ENCODE data around the gene ZFYVE1. TPM values are rescaled to one million over a fixed set of nuclear protein-coding genes. Genes with fewer than 3 reads are reported as not detected.
A peak's percentile ranks its signal among the peaks of the same experiment; 100 is the strongest.

Gene ZFYVE1
- total RNA-seq, 2 experiments from 2014 or later: 12.5 to 12.9 TPM

GRCh38 chr14:72998252-72998903 lies 28.5 kb downstream of the ZFYVE1 start:
- ChIA-PET POLR2A (no interaction called here), CTCF (interaction anchor here (0.7 to 1.5 kb wide), 2 partner anchors 49 to 705 kb away, joined by 3 read pairs; no protein-coding TSS in a partner anchor)
- DNase-seq: no peak
- H3K27ac Mint-ChIP-seq: no peak overlapping the region
- no peaks in the 10 kb centered on the region for H3K27me3 Mint-ChIP-seq
- H3K4me1 Mint-ChIP-seq: peaks cover 3% of the 10 kb centered on the region
- H3K4me3 Mint-ChIP-seq: no peak overlapping the region
- H3K9me3 Mint-ChIP-seq: no peaks in the 10 kb centered on the region
- H3K36me3 Mint-ChIP-seq (ENCODE audit: low read depth): peaks cover 24% of the 10 kb centered on the region

DNA sequence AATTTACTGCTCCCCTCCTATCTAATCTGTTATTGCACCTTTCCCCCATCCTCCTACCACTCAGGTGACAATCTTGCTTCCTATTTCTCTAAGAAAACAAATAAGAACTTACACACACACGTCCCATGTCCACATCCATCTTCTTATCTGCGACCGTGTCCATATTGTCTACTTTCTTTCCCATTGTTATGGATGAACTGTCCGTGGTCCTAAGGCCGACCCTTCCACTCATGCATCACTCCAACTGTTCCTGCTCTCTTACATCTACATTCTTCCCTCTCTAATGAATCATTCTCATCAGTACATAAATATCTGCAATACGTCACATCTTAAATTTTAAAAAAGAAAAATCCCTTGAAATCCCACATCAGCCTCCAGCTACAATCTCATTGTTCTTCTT lies 30.0 kb downstream of the ZFYVE1 start:
- POLR2A ChIA-PET: no interaction called here
- no peak overlapping the region for H3K27ac Mint-ChIP-seq
- H3K4me1 Mint-ChIP-seq: peaks cover 2% of the 10 kb centered on the region
- CTCF ChIA-PET: interaction anchor here (1.3 kb wide), 1 partner anchor 483 kb away, joined by 3 read pairs; no protein-coding TSS in a partner anchor
- peaks cover 24% of the 10 kb centered on the region for H3K36me3 Mint-ChIP-seq (ENCODE audit: low read depth)
- H3K4me3 Mint-ChIP-seq: no peak overlapping the region
- DNase-seq: no peak
- no peaks in the 10 kb centered on the region for H3K27me3 Mint-ChIP-seq
- no peaks in the 10 kb centered on the region for H3K9me3 Mint-ChIP-seq

DNA sequence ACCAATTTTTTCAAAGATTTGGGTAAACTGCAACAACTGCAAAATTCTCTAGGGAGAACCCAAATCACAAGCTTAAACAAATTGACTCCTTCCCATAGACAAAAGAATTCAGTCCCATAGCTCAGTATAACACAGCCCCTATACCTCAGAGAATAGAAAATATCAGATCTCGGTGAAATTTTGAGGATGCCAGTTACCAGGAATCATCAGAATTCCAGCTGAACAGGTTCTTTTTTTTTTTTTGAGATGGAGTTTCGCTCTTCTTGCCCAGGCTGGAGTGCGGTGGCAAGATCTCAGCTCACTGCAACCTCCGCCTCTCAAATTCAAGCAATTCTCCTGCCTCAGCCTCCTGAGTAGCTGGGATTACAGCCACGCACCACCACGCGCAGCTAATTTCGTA lies 36.7 kb downstream of the ZFYVE1 start:
- POLR2A ChIA-PET: no interaction called here
- H3K36me3 Mint-ChIP-seq (ENCODE audit: low read depth): peaks cover 12% of the 10 kb centered on the region
- CTCF ChIA-PET: interaction anchor here (0.9 to 1.6 kb wide), 2 partner anchors 15 to 42 kb away, joined by 3 to 5 read pairs; no protein-coding TSS in a partner anchor
- no peaks in the 10 kb centered on the region for H3K27me3 Mint-ChIP-seq
- H3K4me1 Mint-ChIP-seq: no peaks in the 10 kb centered on the region
- H3K27ac Mint-ChIP-seq: no peak overlapping the region
- no peak for DNase-seq
- no peaks in the 10 kb centered on the region for H3K9me3 Mint-ChIP-seq
- H3K4me3 Mint-ChIP-seq: no peak overlapping the region

- DNase-seq: no peak
- H3K9me3 Mint-ChIP-seq: no peaks in the 10 kb centered on the region
- no peaks in the 10 kb centered on the region for H3K27me3 Mint-ChIP-seq
- H3K36me3 Mint-ChIP-seq (ENCODE audit: low read depth): peaks cover 29% of the 10 kb centered on the region
- ChIA-PET POLR2A (no interaction called here), CTCF (interaction anchor here (0.7 to 1.2 kb wide), 2 partner anchors 12 to 584 kb away, joined by 3 to 4 read pairs; no protein-coding TSS in a partner anchor)
- H3K4me1 Mint-ChIP-seq: no peaks in the 10 kb centered on the region
- H3K4me3 Mint-ChIP-seq: no peak overlapping the region
- no peak overlapping the region for H3K27ac Mint-ChIP-seq
Measured at GRCh38 chr14:72986857-72987256, 40.0 kb downstream of the ZFYVE1 start.

- ChIA-PET CTCF (interaction anchor here (0.7 kb wide), 1 partner anchor 585 kb away, joined by 4 read pairs; no protein-coding TSS in a partner anchor), POLR2A (no interaction called here)
- no peaks in the 10 kb centered on the region for H3K4me1 Mint-ChIP-seq
- no peaks in the 10 kb centered on the region for H3K9me3 Mint-ChIP-seq
- no peaks in the 10 kb centered on the region for H3K27me3 Mint-ChIP-seq
- H3K36me3 Mint-ChIP-seq (ENCODE audit: low read depth): peaks cover 29% of the 10 kb centered on the region
- no peak overlapping the region for H3K27ac Mint-ChIP-seq
- no peak for DNase-seq
- H3K4me3 Mint-ChIP-seq: no peak overlapping the region
Measured at GRCh38 chr14:72986214-72986613, 40.7 kb downstream of the ZFYVE1 start.

- Mint-ChIP-seq H3K4me1 (no peaks in the 10 kb centered on the region), H3K4me3 (no peak overlapping the region), H3K27ac (no peak overlapping the region), H3K27me3 (no peaks in the 10 kb centered on the region), H3K9me3 (no peaks in the 10 kb centered on the region), H3K36me3 (ENCODE audit: low read depth) (peaks cover 22% of the 10 kb centered on the region)
- POLR2A ChIA-PET: no interaction called here
- CTCF ChIA-PET: interaction anchor here (0.5 to 0.6 kb wide), 5 partner anchors 132 to 1448 kb away, joined by 3 to 4 read pairs (median 4); no protein-coding TSS in a partner anchor
- DNase-seq: no peak
Measured at GRCh38 chr14:72982146-72982708, 44.7 kb downstream of the ZFYVE1 start.

DNA sequence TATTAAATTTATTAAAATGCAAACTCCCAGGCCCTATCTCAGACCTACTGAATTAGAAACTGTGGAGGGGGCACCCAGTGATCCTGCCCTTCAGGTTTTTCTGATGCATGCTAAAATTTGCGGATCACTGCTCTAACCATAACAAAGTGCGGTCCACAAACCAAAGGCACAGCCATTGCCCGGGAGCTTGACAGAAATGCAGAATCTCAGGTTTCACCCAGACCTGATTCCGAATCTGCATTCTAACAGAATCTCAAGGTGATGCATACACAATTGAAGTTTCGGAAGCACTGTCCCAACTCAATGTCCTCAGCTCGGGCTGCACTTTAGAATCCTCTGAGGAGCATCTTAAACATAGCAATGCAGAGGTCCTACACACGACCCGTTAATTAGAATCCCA lies 46.0 kb downstream of the ZFYVE1 start:
- DNase-seq: no peak
- peaks cover 17% of the 10 kb centered on the region for H3K36me3 Mint-ChIP-seq (ENCODE audit: low read depth)
- no peak overlapping the region for H3K27ac Mint-ChIP-seq
- no peaks in the 10 kb centered on the region for H3K4me1 Mint-ChIP-seq
- H3K4me3 Mint-ChIP-seq: no peak overlapping the region
- CTCF ChIA-PET: interaction anchor here (1.0 kb wide), 1 partner anchor 21 kb away, joined by 3 read pairs; no protein-coding TSS in a partner anchor
- POLR2A ChIA-PET: no interaction called here
- H3K9me3 Mint-ChIP-seq: no peaks in the 10 kb centered on the region
- no peaks in the 10 kb centered on the region for H3K27me3 Mint-ChIP-seq

GRCh38 chr14:72978856-72979255 lies 48.0 kb downstream of the ZFYVE1 start:
- no peak overlapping the region for H3K27ac Mint-ChIP-seq
- DNase-seq: no peak
- no peaks in the 10 kb centered on the region for H3K4me1 Mint-ChIP-seq
- H3K27me3 Mint-ChIP-seq: no peaks in the 10 kb centered on the region
- POLR2A ChIA-PET: no interaction called here
- CTCF ChIA-PET: interaction anchor here (0.6 to 0.7 kb wide), 2 partner anchors 23 to 46 kb away, joined by 3 to 5 read pairs; no protein-coding TSS in a partner anchor
- peaks cover 16% of the 10 kb centered on the region for H3K36me3 Mint-ChIP-seq (ENCODE audit: low read depth)
- no peak overlapping the region for H3K4me3 Mint-ChIP-seq
- no peaks in the 10 kb centered on the region for H3K9me3 Mint-ChIP-seq

DNA sequence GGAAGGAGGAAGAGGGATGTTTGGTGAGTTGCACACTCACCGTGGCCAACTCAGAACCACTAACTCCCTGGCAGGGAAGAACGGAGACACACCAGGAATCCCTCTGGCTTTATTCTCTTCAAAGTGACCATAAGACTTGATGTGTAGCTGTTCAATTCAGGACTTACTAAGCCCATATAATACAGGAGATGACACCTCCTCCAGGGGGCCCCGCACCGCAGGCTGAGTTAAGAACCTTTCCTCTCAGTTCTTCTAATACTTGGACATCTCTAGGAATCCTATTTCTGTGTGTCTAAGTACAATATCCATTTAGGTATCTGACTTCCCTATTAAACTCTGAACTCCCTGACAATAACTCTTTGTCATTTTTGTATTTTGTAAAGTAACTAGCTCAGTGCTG lies 51.1 kb downstream of the ZFYVE1 start:
- H3K27ac Mint-ChIP-seq: no peak overlapping the region
- peak; percentile 10 for DNase-seq
- ChIA-PET CTCF (interaction anchor here (1.4 kb wide), 1 partner anchor 12 kb away, joined by 3 read pairs; no protein-coding TSS in a partner anchor), POLR2A (no interaction called here)
- no peaks in the 10 kb centered on the region for H3K4me1 Mint-ChIP-seq
- no peak overlapping the region for H3K4me3 Mint-ChIP-seq
- H3K27me3 Mint-ChIP-seq: no peaks in the 10 kb centered on the region
- H3K36me3 Mint-ChIP-seq (ENCODE audit: low read depth): peaks cover 19% of the 10 kb centered on the region
- H3K9me3 Mint-ChIP-seq: no peaks in the 10 kb centered on the region

DNA sequence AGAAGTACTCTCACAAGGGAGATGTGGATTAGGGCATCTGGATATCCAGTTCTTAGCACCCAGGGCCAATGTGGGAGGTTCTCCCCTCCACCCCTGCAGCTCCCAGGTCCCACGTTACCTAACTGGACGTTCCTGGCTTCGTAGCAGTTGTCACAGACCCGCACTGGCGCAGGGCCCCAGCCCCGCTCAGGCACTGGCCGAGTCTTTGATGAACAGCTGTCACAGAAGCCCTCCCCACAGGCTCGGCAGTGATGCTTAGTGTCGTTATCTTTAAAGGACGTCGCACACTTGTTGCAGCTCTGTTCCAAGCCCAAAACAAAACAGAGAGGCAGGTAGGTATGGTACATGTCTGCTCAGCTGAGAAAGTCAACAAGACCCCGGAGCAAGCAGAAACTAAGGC lies 52.2 kb downstream of the ZFYVE1 start:
- ChIA-PET CTCF (interaction anchor here (1.4 kb wide), 1 partner anchor 13 kb away, joined by 3 read pairs; no protein-coding TSS in a partner anchor), POLR2A (no interaction called here)
- Mint-ChIP-seq H3K9me3 (no peaks in the 10 kb centered on the region), H3K27me3 (no peaks in the 10 kb centered on the region), H3K36me3 (ENCODE audit: low read depth) (peaks cover 25% of the 10 kb centered on the region), H3K4me3 (no peak overlapping the region), H3K4me1 (no peaks in the 10 kb centered on the region), H3K27ac (no peak overlapping the region)
- no peak for DNase-seq

DNA sequence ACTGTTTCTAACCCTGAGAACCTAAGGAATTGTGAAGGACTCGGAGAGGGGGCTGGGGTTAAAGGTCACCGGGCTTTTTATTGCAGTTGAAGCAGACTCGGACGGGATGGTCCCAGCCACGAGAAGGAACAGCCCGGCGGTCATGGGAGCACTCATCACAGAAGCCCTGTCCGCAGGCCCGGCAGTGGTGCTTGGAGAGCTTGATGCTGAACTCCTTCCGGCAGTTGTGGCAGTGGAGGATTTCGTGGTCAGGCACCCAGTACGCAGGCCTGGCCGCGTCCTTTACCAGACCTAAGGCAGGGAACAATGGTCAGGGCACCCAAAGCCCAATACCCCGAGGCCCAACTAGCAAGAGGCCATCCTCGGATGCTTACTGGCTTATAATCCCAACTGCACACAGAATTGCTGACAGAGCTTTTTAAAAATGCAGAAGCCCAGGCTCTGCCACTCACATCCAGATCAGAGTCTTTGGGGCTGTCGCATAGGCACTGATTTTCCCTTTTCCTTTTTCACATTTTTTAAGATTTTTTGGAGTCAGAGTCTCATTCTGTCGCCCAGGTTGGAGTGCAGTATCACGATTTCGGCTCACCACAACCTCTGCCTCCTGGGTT lies 56.0 kb downstream of the ZFYVE1 start:
- Mint-ChIP-seq H3K4me3 (no peak overlapping the region), H3K27me3 (no peaks in the 10 kb centered on the region), H3K27ac (no peak overlapping the region), H3K4me1 (no peaks in the 10 kb centered on the region), H3K36me3 (ENCODE audit: low read depth) (peaks cover 35% of the 10 kb centered on the region), H3K9me3 (no peaks in the 10 kb centered on the region)
- ChIA-PET POLR2A (no interaction called here), CTCF (no interaction called here)
- no peak for DNase-seq

DNA sequence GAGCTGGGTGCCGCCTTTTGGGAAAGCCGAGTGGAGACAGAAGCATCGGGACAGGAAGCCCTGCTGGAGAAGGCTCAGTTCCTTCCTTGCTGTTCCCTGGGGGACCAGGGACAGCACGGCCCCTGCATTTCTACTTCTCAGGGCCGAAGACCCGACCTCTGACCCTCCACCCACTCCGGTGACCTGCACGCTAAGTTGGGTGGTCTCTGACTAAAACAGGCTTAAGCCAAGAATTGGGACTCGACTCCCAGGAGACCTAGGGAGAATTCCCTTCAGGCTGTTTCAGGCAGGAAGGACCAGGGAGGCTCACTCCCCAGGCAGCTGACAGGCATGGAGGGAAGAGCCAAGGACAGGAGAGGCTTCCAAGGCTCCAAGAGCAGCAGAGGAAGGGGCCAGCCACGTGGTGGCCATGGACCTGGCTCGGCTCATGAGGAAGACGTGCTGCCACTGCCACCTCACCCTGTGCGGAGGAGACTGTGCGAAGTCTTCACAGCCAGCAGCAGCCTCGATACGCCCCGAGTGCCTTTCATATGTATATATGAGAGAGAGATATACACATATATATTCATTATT lies 56.8 kb downstream of the ZFYVE1 start:
- peaks cover 4% of the 10 kb centered on the region for H3K4me1 Mint-ChIP-seq
- ChIA-PET CTCF (no interaction called here), POLR2A (no interaction called here)
- H3K27me3 Mint-ChIP-seq: no peaks in the 10 kb centered on the region
- H3K36me3 Mint-ChIP-seq (ENCODE audit: low read depth): peaks cover 32% of the 10 kb centered on the region
- no peak for DNase-seq
- H3K27ac Mint-ChIP-seq: no peak overlapping the region
- H3K9me3 Mint-ChIP-seq: no peaks in the 10 kb centered on the region
- no peak overlapping the region for H3K4me3 Mint-ChIP-seq

GRCh38 chr14:72968316-72968715 lies 58.6 kb downstream of the ZFYVE1 start:
- Mint-ChIP-seq H3K27ac (no peak overlapping the region), H3K27me3 (no peaks in the 10 kb centered on the region), H3K4me1 (peaks cover 14% of the 10 kb centered on the region), H3K4me3 (no peak overlapping the region), H3K9me3 (no peaks in the 10 kb centered on the region), H3K36me3 (ENCODE audit: low read depth) (peaks cover 22% of the 10 kb centered on the region)
- no peak for DNase-seq
- ChIA-PET POLR2A (no interaction called here), CTCF (no interaction called here)
